GM12878 (cell line): ENCODE measurements around the gene PPP1R1C. TPM values are rescaled to one million over a fixed set of nuclear protein-coding genes. Genes with fewer than 3 reads are reported as not detected.

Experiments used
- BMI1 ChIP-seq: fragments of 450-650 bp; IDR thresholded peaks from 2 replicates; pipeline ENCODE4 v1.6.1; 2016; ENCODE audit warnings: mild to moderate bottlenecking, moderate library complexity, borderline replicate concordance
- CBFB ChIP-seq: IDR thresholded peaks from 2 replicates; pipeline ENCODE4 v1.6.1; 2016; ENCODE audit warnings: antibody characterized with exemption, low read depth
- CBX3 ChIP-seq: fragments of 200-600 bp; sonication (generic); IDR thresholded peaks from 2 replicates; pipeline ENCODE4 v1.6.1; 2016; ENCODE audit warnings: low read depth, borderline replicate concordance
- IKZF1 ChIP-seq: fragments of 450-650 bp; conservative IDR thresholded peaks from 2 replicates; pipeline ENCODE4 v1.6.1; 2017; ENCODE audit warnings: antibody characterized with exemption, mild to moderate bottlenecking
- JUND ChIP-seq: IDR thresholded peaks from 2 replicates; pipeline ENCODE4 v1.6.1; 2012; ENCODE audit warnings: low read depth, mild to moderate bottlenecking, low read length, improper control_type of control experiment, moderate library complexity
- KDM1A ChIP-seq: fragments of 200-600 bp; sonication (generic); IDR thresholded peaks from 2 replicates; pipeline ENCODE4 v1.6.1; 2016; ENCODE audit warnings: borderline replicate concordance
- MTA2 ChIP-seq: fragments of 450-650 bp; IDR thresholded peaks from 2 replicates; pipeline ENCODE4 v1.6.1; 2016; ENCODE audit warnings: low read depth, mild to moderate bottlenecking, moderate library complexity
- NR2C2 ChIP-seq: IDR thresholded peaks from 2 replicates; pipeline ENCODE4 v1.6.1; 2011; ENCODE audit warnings: borderline replicate concordance, low read depth; ENCODE audit not compliant: control insufficient read depth, insufficient read length
- PRDM15 ChIP-seq: fragments of 450-650 bp; formaldehyde crosslinking; IDR thresholded peaks from 2 replicates; pipeline ENCODE4 v1.4.0; 2020; ENCODE audit warnings: mild to moderate bottlenecking, moderate library complexity
- SUZ12 ChIP-seq: fragments of 200-600 bp; sonication (generic); IDR thresholded peaks from one replicate; pipeline ENCODE4 v1.6.1; 2018; ENCODE audit warnings: antibody characterized with exemption, mild to moderate bottlenecking; ENCODE audit not compliant: unreplicated experiment
- TBL1XR1 ChIP-seq: IDR thresholded peaks from 2 replicates; pipeline ENCODE4 v1.6.1; 2012; ENCODE audit warnings: low read depth, low read length, improper control_type of control experiment
- polyA plus RNA-seq, 11 experiments: library from polyadenylated mRNA; depleted of rRNA in 4 of 11; unstranded in 6 of 11; stranded (reverse) in 5 of 11; fragments of >200 nt; fragmentation: Nextera tagmentation in 4 of 11; fragmentation: Illumina TruSeq in 1 of 11; extraction: Ambion mirVana in 4 of 11; extraction: Trizol in 1 of 11; gene quantifications; 1 replicate in 1 of 11; 2 replicates in 10 of 11; pipeline versions ENCODE4 v1.2.1 to v1.2.3, GENCODE V29; 2011 to 2016; ENCODE audit warnings: inconsistent platforms in 2 of 11, missing spikeins in 2 of 11, low read depth in 1 of 11
- total RNA-seq, 4 experiments: library from RNA; depleted of rRNA in 3 of 4; stranded (reverse); fragments of >200 nt in 3 of 4; fragmentation: Illumina TruSeq in 1 of 4; extraction: Trizol in 1 of 4; gene quantifications; 2 replicates each; pipeline versions ENCODE4 v1.2.1 to v1.2.3, GENCODE V29; 2013 to 2021

Gene PPP1R1C
- total and polyA plus RNA-seq, 10 of the 15 experiments (the other 5 are each of a cell fraction or from before 2014, with no cell fraction given), result 0.11 TPM; not detected in 9

- TF ChIP-seq MTA2 (no peak), CBX3 (no peak), KDM1A (no peak), TBL1XR1 (no peak), IKZF1 (no peak), BMI1 (no peak), JUND (no peak), CBFB (no peak), NR2C2 (no peak), PRDM15 (CRISPR knock-in tag) (no peak), SUZ12 (no peak)
Observed at GRCh38 chr2:181972431-181973170, 13.1 kb upstream of the PPP1R1C start (continued).
